GM12891 (cell line): Measurements from ENCODE around the gene SPATA13.

Source experiments
- POLR2A ChIP-seq: IDR thresholded peaks from 2 replicates; pipeline ENCODE4 v1.6.1; 2011; ENCODE audit warnings: low read depth, low read length, control low read depth
- SPI1 ChIP-seq: IDR thresholded peaks from 2 replicates; pipeline ENCODE4 v1.6.1; 2011; ENCODE audit warnings: low read depth, low read length, control low read depth
- TAF1 ChIP-seq: IDR thresholded peaks from 2 replicates; pipeline ENCODE4 v1.6.1; 2011; ENCODE audit warnings: low read depth, low read length, control low read depth

- no peak for TF ChIP-seq POLR2A
- no peak for TF ChIP-seq SPI1
- no peak for TF ChIP-seq TAF1
Observed at GRCh38 chr13:24138911-24139310, 21.6 kb upstream of the SPATA13 start.
